NCI-H510A (cell line): Measurements from ENCODE around the gene AFMID.
"Not testable (repeated sequence)": the region's sequence is repeated elsewhere in the genome, so short reads cannot be mapped to it uniquely, and the experiment has no call there.

Source experiments
- DNase-seq: peaks from one replicate; lab custom pipeline; 2025; lab: John Stamatoyannopoulos, UW

Gene AFMID

GRCh38 chr17:78238823-78239488 lies 51.8 kb downstream of the AFMID start:
- DNase-seq: no peak

GRCh38 chr17:78239489-78239931 lies 52.3 kb downstream of the AFMID start:
- DNase-seq: no peak

- no peak for DNase-seq
These were observed 53.0 kb downstream of the AFMID start for GRCh38 chr17:78240012-78240655.

- no peak for DNase-seq
These were observed 53.7 kb downstream of the AFMID start for GRCh38 chr17:78240839-78241238.

- DNase-seq: no peak
These were observed 54.3 kb downstream of the AFMID start for GRCh38 chr17:78241277-78242023.

GRCh38 chr17:78242024-78242742 lies 55.0 kb downstream of the AFMID start:
- no peak for DNase-seq

- DNase-seq: no peak
These were observed 60.1 kb downstream of the AFMID start for GRCh38 chr17:78247304-78247703.

- DNase-seq: no peak
These were observed 61.1 kb downstream of the AFMID start for GRCh38 chr17:78248051-78248914.

- DNase-seq: no peak
These were observed 62.1 kb downstream of the AFMID start for GRCh38 chr17:78249074-78249817.

- DNase-seq: no peak
These were observed 63.0 kb downstream of the AFMID start for GRCh38 chr17:78249818-78250806.

- DNase-seq: peak; percentile 77
These were observed 64.0 kb downstream of the AFMID start for GRCh38 chr17:78250891-78251772.

- DNase-seq: no peak
These were observed 64.6 kb downstream of the AFMID start for GRCh38 chr17:78251773-78252103.

GRCh38 chr17:78252111-78252634 lies 65.0 kb downstream of the AFMID start:
- DNase-seq: no peak

- peak; percentile 48 for DNase-seq
These were observed 65.8 kb downstream of the AFMID start for GRCh38 chr17:78252701-78253635.

GRCh38 chr17:78253636-78253945 lies 66.4 kb downstream of the AFMID start:
- DNase-seq: not testable (repeated sequence)

- DNase-seq: peak; percentile 74
These were observed 66.9 kb downstream of the AFMID start for GRCh38 chr17:78253946-78254672.
